B cell (primary cell): ENCODE measurements around the gene GATA5. TPM values are rescaled to one million over a fixed set of nuclear protein-coding genes. Genes with fewer than 3 reads are reported as not detected.
"Not testable (repeated sequence)": the region's sequence is repeated elsewhere in the genome, so short reads cannot be mapped to it uniquely, and the experiment has no call there.

ENCODE experiments used
- ATAC-seq: fragments of 200-7000 bp; cut with Tn5 transposase; one replicate; pipeline ENCODE4 v1.10.0; 2021; ENCODE audit warnings: low read depth, mild to moderate bottlenecking, moderate number of reproducible peaks, moderate library complexity
- CTCF ChIA-PET: fragments of 350-600 bp; sonication (Branson Sonifier 250); formaldehyde crosslinking; loops from one replicate; lab custom pipeline; 2021; ENCODE audit warnings: antibody characterized with exemption, inconsistent platforms; lab: Charles Lee
- POLR2A ChIA-PET: fragments of 350-600 bp; sonication (Branson Sonifier 250); formaldehyde crosslinking; loops from one replicate; lab custom pipeline; 2021; ENCODE audit warnings: antibody characterized with exemption; lab: Charles Lee
- DNase-seq: peaks from one replicate; pipeline ENCODE4 v3.0.0; 2013
- H2AFZ ChIP-seq: 2 replicates; pipeline ENCODE4 v1.6.1; 2012; ENCODE audit warnings: mild to moderate bottlenecking, low read depth, low read length; ENCODE audit not compliant: insufficient read depth, poor library complexity, severe bottlenecking
- H3K27ac ChIP-seq, 2 donors: 1 replicate in 1 of 2; 2 replicates in 1 of 2; pipeline ENCODE4 v1.5.1; 2012 to 2013; ENCODE audit warnings: low read length in 2 of 2, mild to moderate bottlenecking in 2 of 2, moderate library complexity in 1 of 2
- H3K27me3 ChIP-seq, 4 experiments: fragments of 200-600 bp in 1 of 4; sonication (generic) in 1 of 4; replicated peaks in 1 of 4; 1 replicate in 2 of 4; 2 replicates in 2 of 4; pipeline versions ENCODE4 v1.6.1 to v1.7.0; 2013 to 2016; ENCODE audit warnings: low read length in 3 of 4, mild to moderate bottlenecking in 2 of 4, mixed read lengths in 1 of 4, moderate library complexity in 1 of 4; ENCODE audit not compliant: insufficient read depth in 4 of 4, control insufficient read depth in 3 of 4; ENCODE audit errors: control extremely low read depth in 1 of 4
- H3K36me3 ChIP-seq, 2 experiments: replicated peaks in 1 of 2; 1 replicate in 1 of 2; 2 replicates in 1 of 2; pipeline versions ENCODE4 v1.6.1 to v1.7.1; 2013; ENCODE audit warnings: low read length in 1 of 2; ENCODE audit not compliant: insufficient read depth in 2 of 2, control insufficient read depth in 1 of 2; ENCODE audit errors: control extremely low read depth in 1 of 2, extremely low read depth in 1 of 2
- H3K4me1 ChIP-seq, 2 donors: fragments of 200-600 bp in 1 of 2; sonication (generic) in 1 of 2; 1 replicate in 1 of 2; 2 replicates in 1 of 2; pipeline versions ENCODE4 v1.5.1 to v1.6.1; 2013 to 2017; ENCODE audit warnings: low read length in 2 of 2; ENCODE audit not compliant: control insufficient read depth in 2 of 2, insufficient read depth in 2 of 2
- H3K4me2 ChIP-seq: replicated peaks from 2 replicates; pipeline ENCODE3; 2012; ENCODE audit warnings: mild to moderate bottlenecking, low read depth, low read length; ENCODE audit not compliant: poor library complexity, severe bottlenecking
- H3K4me3 ChIP-seq, 5 experiments: fragments of 200-600 bp in 1 of 5; sonication (generic) in 1 of 5; 1 replicate in 3 of 5; 2 replicates in 2 of 5; pipeline versions ENCODE4 v1.5.1 to v1.7.0; 2011 to 2016; ENCODE audit warnings: low read length in 4 of 5, mild to moderate bottlenecking in 4 of 5, low read depth in 2 of 5, control low read depth in 1 of 5, moderate library complexity in 1 of 5; ENCODE audit not compliant: insufficient read depth in 1 of 5; ENCODE audit errors: control extremely low read depth in 1 of 5, extremely low read depth in 1 of 5
- H3K79me2 ChIP-seq: fragments of 200-600 bp; sonication (generic); one replicate; pipeline ENCODE4 v1.6.0; 2016; ENCODE audit warnings: low read length; ENCODE audit not compliant: control insufficient read depth, insufficient read depth
- H3K9ac ChIP-seq: fragments of 200-600 bp; sonication (generic); 2 replicates; pipeline ENCODE4 v1.6.1; 2017; ENCODE audit warnings: mild to moderate bottlenecking, low read length, moderate library complexity
- H3K9me3 ChIP-seq, 3 donors: one replicate each; pipeline versions ENCODE4 v1.6.1 to v1.7.1; 2013; ENCODE audit warnings: low read length in 2 of 3; ENCODE audit not compliant: control insufficient read depth in 2 of 3, insufficient read depth in 1 of 3; ENCODE audit errors: control extremely low read depth in 1 of 3
- H4K20me1 ChIP-seq: 2 replicates; pipeline ENCODE4 v1.6.0; 2012; ENCODE audit warnings: mild to moderate bottlenecking, low read length; ENCODE audit not compliant: insufficient read depth, control insufficient read depth, poor library complexity, severe bottlenecking
- H3K27ac Mint-ChIP-seq: one replicate; pipeline ENCODE4 v1.8.0; 2021; ENCODE audit warnings: mixed read lengths
- H3K27me3 Mint-ChIP-seq: one replicate; pipeline ENCODE4 v1.8.0; 2021; ENCODE audit warnings: mixed read lengths
- H3K4me1 Mint-ChIP-seq: one replicate; pipeline ENCODE4 v1.8.0; 2021; ENCODE audit warnings: mixed read lengths
- H3K4me3 Mint-ChIP-seq: one replicate; pipeline ENCODE4 v1.8.0; 2021; ENCODE audit warnings: mixed read lengths
- H3K9me3 Mint-ChIP-seq: one replicate; pipeline ENCODE4 v1.8.0; 2022; ENCODE audit warnings: mixed read lengths; ENCODE audit not compliant: insufficient read depth
- EZH2 ChIP-seq: IDR thresholded peaks from 2 replicates; pipeline ENCODE4 v1.6.1; 2012; ENCODE audit warnings: borderline replicate concordance, low read depth, mild to moderate bottlenecking, moderate library complexity, low read length; ENCODE audit not compliant: insufficient read depth, poor library complexity, severe bottlenecking
- WGBS: methylation state at CpG from one replicate; pipeline ENCODE4 v1.1.5; 2013; ENCODE audit warnings: missing lambda C conversion rate; ENCODE audit not compliant: insufficient coverage; 5-methylcytosine and 5-hydroxymethylcytosine counted together
- intact Hi-C: fragments of 100-400 bp; cut with micrococcal nuclease; formaldehyde crosslinking; loops from one replicate; pipeline ENCODE4 v1.10.0; 2022
- polyA plus RNA-seq: library from polyadenylated mRNA; depleted of rRNA; stranded (reverse); fragments of >200 nt; gene quantifications from 2 replicates; pipeline ENCODE4 v1.2.3, GENCODE V29; 2012
- total RNA-seq, 2 donors: library from RNA; stranded (reverse); fragments of 120-200 nt in 1 of 2; gene quantifications; 1 replicate in 1 of 2; 2 replicates in 1 of 2; pipeline versions ENCODE4 v1.2.3 to v1.2.4, GENCODE V29; 2013 to 2022
- TF ChIP-seq, protein P1 (sequence below): fragments of 200-600 bp; IDR thresholded peaks from one replicate; pipeline ENCODE4 v1.8.0; 2022; ENCODE audit warnings: antibody characterized with exemption, mild to moderate bottlenecking

The GATA5 gene
- total and polyA plus RNA-seq, 2 donors (not counting 1 experiment from before 2014, with no cell fraction given), result not detected

DNA sequence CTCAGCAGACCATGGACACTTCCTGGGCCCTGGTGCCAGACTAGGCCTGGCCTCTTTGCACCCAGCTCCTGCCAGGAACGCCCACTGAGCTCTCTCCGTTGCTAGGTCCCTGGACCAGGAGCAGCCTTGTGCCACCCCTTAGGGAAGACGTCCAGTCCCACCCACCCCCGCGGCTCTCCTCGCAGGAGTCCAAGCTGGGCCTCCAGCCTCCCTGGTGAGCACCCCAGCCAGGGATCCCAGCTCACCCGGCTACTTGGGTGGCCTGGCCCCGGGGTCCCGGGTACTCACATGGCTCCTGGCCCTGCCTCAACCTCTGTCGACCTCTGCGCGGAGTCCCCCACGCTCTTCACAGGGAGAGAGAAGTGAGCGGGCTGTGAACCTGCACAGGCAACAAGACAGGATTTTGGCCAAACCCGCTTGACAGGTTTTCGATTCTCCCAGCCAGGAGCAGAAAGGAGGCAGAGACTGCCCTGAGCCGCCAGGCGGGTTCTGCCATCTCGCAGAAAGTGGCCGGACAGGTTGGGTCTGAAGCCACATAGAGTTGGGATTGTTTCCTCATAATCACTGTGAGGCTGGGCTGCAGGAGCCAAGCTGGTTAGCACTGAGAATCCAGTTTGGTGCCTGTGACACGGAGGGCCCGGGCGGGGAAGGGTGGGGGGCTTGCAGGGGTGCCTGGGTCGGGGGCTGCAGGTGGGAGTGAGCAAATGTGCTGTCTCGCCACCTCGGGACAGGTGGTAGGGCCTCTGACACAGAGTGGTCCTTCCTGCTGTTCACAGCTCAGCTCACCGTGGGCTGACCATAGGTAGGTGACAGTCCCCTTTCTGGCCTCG is 48.4 kb downstream of the GATA5 start, which contains the start of gene RBBP8NL:
Gene RBBP8NL, minus strand, starts transcription at position 368 of the 830 bp plus-strand sequence. CDS start 7,892 bp downstream, outside the sequence.
- peaks cover 18% of the 10 kb centered on the region for H3K27me3 Mint-ChIP-seq
- no peaks in the 10 kb centered on the region for H3K9me3 Mint-ChIP-seq
- peaks cover 0 to 7% (median 0%) of the 10 kb centered on the region in 3 donors for H3K9me3 ChIP-seq
- H2AFZ ChIP-seq, result no peak within 1 kb of the TSS
- intact Hi-C loops, result no loop called here
- H3K4me3 ChIP-seq, result no peak within 1 kb of the TSS
- DNase-seq (no peak), ATAC-seq (no peak)
- CTCF ChIA-PET, result interaction anchor here (0.6 kb wide), 1 partner anchor 28 kb away, joined by 4 read pairs; no protein-coding TSS in a partner anchor
- H3K4me2 ChIP-seq, result no peak within 1 kb of the TSS
- no peak within 1 kb of the TSS for H3K27ac ChIP-seq
- H4K20me1 ChIP-seq, result no peaks in the 10 kb centered on the region
- no peak within 1 kb of the TSS for H3K9ac ChIP-seq
- no peaks in the 10 kb centered on the region for H3K27me3 ChIP-seq
- H3K36me3 ChIP-seq, result no peaks in the 10 kb centered on the region
- no peaks in the 10 kb centered on the region for H3K4me1 ChIP-seq
- no peaks in the 10 kb centered on the region for H3K79me2 ChIP-seq
- H3K4me3 Mint-ChIP-seq, result no peak within 1 kb of the TSS
- H3K4me1 Mint-ChIP-seq, result no peaks in the 10 kb centered on the region
- TF ChIP-seq, protein P1, sequence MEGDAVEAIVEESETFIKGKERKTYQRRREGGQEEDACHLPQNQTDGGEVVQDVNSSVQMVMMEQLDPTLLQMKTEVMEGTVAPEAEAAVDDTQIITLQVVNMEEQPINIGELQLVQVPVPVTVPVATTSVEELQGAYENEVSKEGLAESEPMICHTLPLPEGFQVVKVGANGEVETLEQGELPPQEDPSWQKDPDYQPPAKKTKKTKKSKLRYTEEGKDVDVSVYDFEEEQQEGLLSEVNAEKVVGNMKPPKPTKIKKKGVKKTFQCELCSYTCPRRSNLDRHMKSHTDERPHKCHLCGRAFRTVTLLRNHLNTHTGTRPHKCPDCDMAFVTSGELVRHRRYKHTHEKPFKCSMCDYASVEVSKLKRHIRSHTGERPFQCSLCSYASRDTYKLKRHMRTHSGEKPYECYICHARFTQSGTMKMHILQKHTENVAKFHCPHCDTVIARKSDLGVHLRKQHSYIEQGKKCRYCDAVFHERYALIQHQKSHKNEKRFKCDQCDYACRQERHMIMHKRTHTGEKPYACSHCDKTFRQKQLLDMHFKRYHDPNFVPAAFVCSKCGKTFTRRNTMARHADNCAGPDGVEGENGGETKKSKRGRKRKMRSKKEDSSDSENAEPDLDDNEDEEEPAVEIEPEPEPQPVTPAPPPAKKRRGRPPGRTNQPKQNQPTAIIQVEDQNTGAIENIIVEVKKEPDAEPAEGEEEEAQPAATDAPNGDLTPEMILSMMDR, result no peak
- no peak for TF ChIP-seq EZH2
- POLR2A ChIA-PET, result no interaction called here
- H3K27ac Mint-ChIP-seq, result no peak within 1 kb of the TSS
- WGBS, result 83% methylated on average over 28 of the region's 28 CpGs

DNA sequence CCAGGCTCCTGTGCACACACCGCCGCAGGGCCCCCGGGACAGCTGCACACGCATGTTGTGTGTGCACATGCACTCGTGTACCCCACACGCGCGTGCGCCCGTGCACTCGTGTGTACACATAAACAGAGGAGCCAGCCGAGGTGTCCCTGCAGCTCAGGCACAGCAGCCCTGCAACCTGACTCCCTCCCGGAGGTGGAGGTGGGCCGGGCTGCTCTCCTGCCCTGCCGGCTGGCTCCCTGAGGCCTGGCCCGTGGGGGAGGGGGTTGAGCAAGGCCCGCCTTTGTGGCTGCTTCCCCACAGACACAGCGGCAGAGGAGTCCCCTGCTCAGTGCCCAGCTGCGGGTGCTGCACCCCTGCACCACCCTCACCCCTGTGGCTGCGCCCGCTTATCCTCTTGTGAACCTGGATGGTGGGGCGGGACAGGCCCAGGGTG is 49.1 kb downstream of the GATA5 start:
- 83% methylated on average over 22 of the region's 22 CpGs for WGBS
- Histone ChIP-seq H3K9me3 (peaks cover 0 to 8% (median 0%) of the 10 kb centered on the region in 3 donors), H3K27ac (no peak overlapping the region), H3K79me2 (no peaks in the 10 kb centered on the region), H3K4me3 (no peak overlapping the region), H3K27me3 (no peaks in the 10 kb centered on the region), H3K36me3 (no peaks in the 10 kb centered on the region), H2AFZ (no peak overlapping the region), H4K20me1 (no peaks in the 10 kb centered on the region), H3K9ac (no peak overlapping the region), H3K4me1 (no peaks in the 10 kb centered on the region), H3K4me2 (no peak overlapping the region)
- ATAC-seq (no peak), DNase-seq (no peak)
- Mint-ChIP-seq H3K27me3 (peaks cover 18% of the 10 kb centered on the region), H3K9me3 (no peaks in the 10 kb centered on the region), H3K27ac (no peak overlapping the region), H3K4me1 (no peaks in the 10 kb centered on the region), H3K4me3 (no peak overlapping the region)
- intact Hi-C loops, result no loop called here
- CTCF ChIA-PET, result no interaction called here
- POLR2A ChIA-PET, result no interaction called here
- TF ChIP-seq, protein P1, result no peak
- TF ChIP-seq EZH2, result no peak

DNA sequence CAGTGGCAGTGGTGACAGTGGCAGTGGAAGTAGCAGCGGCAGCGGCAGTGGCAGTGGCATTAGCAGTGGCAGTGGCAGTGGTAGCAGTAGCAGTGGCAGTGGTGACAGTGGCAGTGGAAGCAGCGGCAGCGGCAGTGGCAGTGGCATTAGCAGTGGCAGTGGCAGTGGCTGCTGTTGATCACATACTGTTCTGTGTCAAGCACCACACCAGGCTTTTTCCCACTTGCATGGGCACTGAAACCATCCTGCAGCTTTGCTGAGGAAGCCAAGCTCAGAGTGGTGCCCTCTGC is 49.8 kb downstream of the GATA5 start:
- H3K9me3 Mint-ChIP-seq, H4K20me1 ChIP-seq, intact Hi-C loops, H3K27me3 ChIP-seq, H3K27ac ChIP-seq, ATAC-seq, H3K36me3 ChIP-seq, H3K4me3 Mint-ChIP-seq, DNase-seq, H2AFZ ChIP-seq, CTCF ChIA-PET, H3K9ac ChIP-seq, H3K79me2 ChIP-seq, H3K4me3 ChIP-seq, H3K4me1 Mint-ChIP-seq, H3K27ac Mint-ChIP-seq, POLR2A ChIA-PET, H3K4me1 ChIP-seq, H3K4me2 ChIP-seq: not testable (repeated sequence)
- WGBS, result 100% methylated on average over 4 of the region's 4 CpGs
- peaks cover 0 to 15% (median 0%) of the 10 kb centered on the region in 3 donors for H3K9me3 ChIP-seq
- H3K27me3 Mint-ChIP-seq, result peaks cover 13% of the 10 kb centered on the region
